K562 (cell line): ENCODE measurements around the gene TIPARP. TPM values are rescaled to one million over a fixed set of nuclear protein-coding genes. Genes with fewer than 3 reads are reported as not detected.
A peak's percentile ranks its signal among the peaks of the same experiment; 100 is the strongest.

ENCODE experiments used
- ARID1B ChIP-seq: fragments of 450-650 bp; IDR thresholded peaks from 2 replicates; pipeline ENCODE4 v1.6.1; 2016; ENCODE audit warnings: antibody characterized with exemption, mild to moderate bottlenecking, inconsistent platforms
- ATF1 ChIP-seq, 2 experiments: fragments of 450-650 bp in 1 of 2; IDR thresholded peaks; 2 replicates each; pipeline ENCODE4 v1.6.1; 2016; ENCODE audit warnings: missing compliant biosample characterization in 1 of 2, missing genetic modification characterization in 1 of 2
- ATF3 ChIP-seq, 2 experiments: fragments of 450-650 bp in 1 of 2; sonication (generic) in 1 of 2; formaldehyde crosslinking in 1 of 2; IDR thresholded peaks in 1 of 2; conservative IDR thresholded peaks in 1 of 2; 2 replicates each; pipeline versions ENCODE4 v1.6.1 to v1.8.1; 2016 to 2023; ENCODE audit warnings: mild to moderate bottlenecking in 2 of 2, moderate library complexity in 2 of 2, inconsistent platforms in 1 of 2, missing genetic modification reagents in 1 of 2
- BCL6 ChIP-seq: fragments of 250-450 bp; sonication (Bioruptor Pico); IDR thresholded peaks from 2 replicates; pipeline ENCODE4 v1.4.0; 2020
- CHD2 ChIP-seq: IDR thresholded peaks from 2 replicates; pipeline ENCODE4 v1.6.1; 2011; ENCODE audit warnings: low read depth, low read length
- EHMT2 ChIP-seq: fragments of 450-650 bp; IDR thresholded peaks from 2 replicates; pipeline ENCODE4 v1.6.1; 2018; ENCODE audit warnings: antibody characterized with exemption
- EP400 ChIP-seq: fragments of 450-650 bp; IDR thresholded peaks from 2 replicates; pipeline ENCODE4 v1.6.1; 2017; ENCODE audit warnings: antibody characterized with exemption, mild to moderate bottlenecking, moderate library complexity
- FOSL1 ChIP-seq: fragments of 200-800 bp; sonication (Bioruptor generic); conservative IDR thresholded peaks from 2 replicates; pipeline ENCODE4 v1.6.1; 2016; ENCODE audit warnings: missing genetic modification characterization, missing compliant biosample characterization
- JUN ChIP-seq, 2 experiments: sonication (generic) in 1 of 2; formaldehyde crosslinking in 1 of 2; IDR thresholded peaks; 2 replicates each; pipeline versions ENCODE4 v1.6.1 to v1.8.0; 2012 to 2022; ENCODE audit warnings: borderline replicate concordance in 2 of 2, mild to moderate bottlenecking in 2 of 2, improper control_type of control experiment in 1 of 2, low read depth in 1 of 2, low read length in 1 of 2, missing genetic modification reagents in 1 of 2
- MAFG ChIP-seq: fragments of 450-650 bp; conservative IDR thresholded peaks from 2 replicates; pipeline ENCODE4 v1.6.1; 2016; ENCODE audit warnings: missing genetic modification characterization, missing compliant biosample characterization
- MNT ChIP-seq, 2 experiments: fragments of 450-650 bp; conservative IDR thresholded peaks; 2 replicates each; pipeline ENCODE4 v1.6.1; 2017; ENCODE audit warnings: mild to moderate bottlenecking in 2 of 2, moderate library complexity in 2 of 2
- NR4A1 ChIP-seq, 2 experiments: fragments of 250-450 bp in 1 of 2; fragments of 450-650 bp in 1 of 2; sonication (Bioruptor Pico) in 1 of 2; IDR thresholded peaks; 2 replicates each; pipeline versions ENCODE4 v1.4.0 to v1.6.1; 2016 to 2020; ENCODE audit warnings: mild to moderate bottlenecking in 2 of 2, missing compliant biosample characterization in 1 of 2, missing genetic modification characterization in 1 of 2, moderate library complexity in 1 of 2
- NRF1 ChIP-seq, 2 experiments: fragments of 450-650 bp; IDR thresholded peaks in 1 of 2; conservative IDR thresholded peaks in 1 of 2; 2 replicates each; pipeline ENCODE4 v1.6.1; 2014; ENCODE audit warnings: mild to moderate bottlenecking in 2 of 2
- OTX1 ChIP-seq: fragments of 450-650 bp; formaldehyde crosslinking; IDR thresholded peaks from 2 replicates; pipeline ENCODE4 v1.4.0; 2022; ENCODE audit warnings: mild to moderate bottlenecking
- RBM39 ChIP-seq: fragments of 200-400 bp; formaldehyde crosslinking; optimal IDR thresholded peaks from 2 replicates; pipeline ENCODE3; 2018; ENCODE audit warnings: low read depth, low read length
- SMARCE1 ChIP-seq: fragments of 450-650 bp; IDR thresholded peaks from 2 replicates; pipeline ENCODE4 v1.7.1; 2016; ENCODE audit warnings: mild to moderate bottlenecking
- USF1 ChIP-seq: sonication (generic); formaldehyde crosslinking; IDR thresholded peaks from 2 replicates; pipeline ENCODE4 v1.9.0; 2022; ENCODE audit warnings: mild to moderate bottlenecking, missing genetic modification reagents
- USF2 ChIP-seq: sonication (generic); formaldehyde crosslinking; IDR thresholded peaks from 2 replicates; pipeline ENCODE4 v1.5.0; 2020; ENCODE audit warnings: missing genetic modification reagents
- ZBTB26 ChIP-seq: fragments of 450-650 bp; formaldehyde crosslinking; IDR thresholded peaks from 2 replicates; pipeline ENCODE4 v1.4.0; 2022; ENCODE audit warnings: missing genetic modification characterization
- ZBTB34 ChIP-seq: fragments of 250-450 bp; sonication (Bioruptor Pico); IDR thresholded peaks from 2 replicates; pipeline ENCODE4 v1.8.0; 2021; ENCODE audit warnings: mild to moderate bottlenecking, moderate library complexity
- polyA plus RNA-seq, 8 experiments: library from polyadenylated mRNA; depleted of rRNA in 4 of 8; stranded (reverse) in 5 of 8; unstranded in 3 of 8; fragments of >200 nt; fragmentation: Nextera tagmentation in 2 of 8; fragmentation: Illumina TruSeq in 1 of 8; extraction: Ambion mirVana in 2 of 8; extraction: Trizol in 1 of 8; gene quantifications; 2 replicates each; pipeline versions ENCODE4 v1.2.1 to v1.2.3, GENCODE V29; 2011 to 2014; ENCODE audit warnings: inconsistent platforms in 1 of 8, missing spikeins in 1 of 8
- total RNA-seq, 7 experiments: library from RNA; depleted of rRNA in 6 of 7; stranded (reverse); fragments of >200 nt in 6 of 7; fragmentation: Illumina TruSeq in 2 of 7; extraction: Trizol in 2 of 7; gene quantifications; 2 replicates each; pipeline versions ENCODE4 v1.2.1 to v1.2.3, GENCODE V29; 2011 to 2021; ENCODE audit warnings: low replicate concordance in 1 of 7

Gene TIPARP
- total and polyA plus RNA-seq, 9 of the 15 experiments (the other 6 are each of a cell fraction or from before 2014, with no cell fraction given), result 2.4 to 29.4 (median 15.1) TPM

GRCh38 chr3:156626104-156626503, 48.3 kb upstream of the TIPARP start (continued):
- peak; percentile 53 for TF ChIP-seq USF2 (CRISPR knock-in tag)
- no peak for TF ChIP-seq BCL6 (CRISPR knock-in tag)
- peak; percentile 70 for TF ChIP-seq USF1 (CRISPR knock-in tag)
- no peak for TF ChIP-seq MNT (conservative IDR thresholded peaks at IDR 0.05)
- TF ChIP-seq MAFG (tag), result peak; percentile 25; the same call in 1 of the 2 replicates
- TF ChIP-seq JUN (IDR thresholded peaks at IDR 0.05; ENCODE audit: borderline replicate concordance, low read depth, low read length), result peak; percentile 39; the same call in 1 of the 2 replicates
- TF ChIP-seq JUN (CRISPR knock-in tag; IDR thresholded peaks at IDR 0.05; ENCODE audit: borderline replicate concordance), result no peak
- no peak for TF ChIP-seq EP400
- TF ChIP-seq ATF3 (IDR thresholded peaks at IDR 0.05), result peak; percentile 61; the same call in 1 of the 2 replicates
- TF ChIP-seq ATF3 (CRISPR knock-in tag; conservative IDR thresholded peaks at IDR 0.05), result no peak
- no peak for TF ChIP-seq ZBTB26
- TF ChIP-seq EHMT2, result no peak
- TF ChIP-seq RBM39, result no peak
- no peak for TF ChIP-seq ATF1 (CRISPR knock-in tag; IDR thresholded peaks at IDR 0.05)
- TF ChIP-seq ATF1 (tag; IDR thresholded peaks at IDR 0.05), result no peak
- TF ChIP-seq FOSL1 (tag), result peak; percentile 59
- no peak for TF ChIP-seq OTX1 (CRISPR knock-in tag)
- TF ChIP-seq NRF1 (conservative IDR thresholded peaks at IDR 0.05 in 1 of 2, IDR thresholded peaks at IDR 0.05 in 1 of 2), result no peak; a peak in 2 of 4 replicates
- no peak for TF ChIP-seq NR4A1 (CRISPR knock-in tag; IDR thresholded peaks at IDR 0.05)
- no peak for TF ChIP-seq NR4A1 (tag; IDR thresholded peaks at IDR 0.05)
- no peak for TF ChIP-seq CHD2
- TF ChIP-seq SMARCE1, result no peak
- no peak for TF ChIP-seq ZBTB34 (CRISPR knock-in tag)
- no peak for TF ChIP-seq ARID1B
